Eye (tissue), 1 donor: ENCODE measurements around the gene DPY19L3.
A peak's percentile ranks its signal among the peaks of the same experiment; 100 is the strongest.
"Not testable (repeated sequence)": the region's sequence is repeated elsewhere in the genome, so short reads cannot be mapped to it uniquely, and the experiment has no call there.

Experiments
- DNase-seq: peaks from one replicate; pipeline ENCODE4 v3.0.0-alpha.2; 2015

DPY19L3 gene

GRCh38 chr19:32450217-32450616 lies 44.6 kb downstream of the DPY19L3 start:
- no peak for DNase-seq

- DNase-seq = no peak
These were observed 48.2 kb downstream of the DPY19L3 start for GRCh38 chr19:32453736-32454135.

- no peak for DNase-seq
These were observed 50.8 kb downstream of the DPY19L3 start for GRCh38 chr19:32456406-32456805.

- DNase-seq = no peak
These were observed 52.1 kb downstream of the DPY19L3 start for GRCh38 chr19:32457571-32458158.

- no peak for DNase-seq
These were observed 53.0 kb downstream of the DPY19L3 start for GRCh38 chr19:32458500-32459123.

GRCh38 chr19:32459204-32459865 lies 53.8 kb downstream of the DPY19L3 start:
- peak; percentile 42 for DNase-seq

- no peak for DNase-seq
These were observed 54.9 kb downstream of the DPY19L3 start for GRCh38 chr19:32460476-32460875.

- peak; percentile 22 for DNase-seq
These were observed 58.7 kb downstream of the DPY19L3 start for GRCh38 chr19:32464279-32464678.

- DNase-seq = no peak
These were observed 59.6 kb downstream of the DPY19L3 start for GRCh38 chr19:32465176-32465575.

GRCh38 chr19:32469795-32470194 lies 64.2 kb downstream of the DPY19L3 start:
- peak; percentile 54 for DNase-seq

- DNase-seq = peak; percentile 22
These were observed 65.5 kb downstream of the DPY19L3 start for GRCh38 chr19:32471095-32471494.

GRCh38 chr19:32471811-32472210 lies 66.2 kb downstream of the DPY19L3 start:
- peak; percentile 20 for DNase-seq

- DNase-seq = no peak
These were observed 69.8 kb downstream of the DPY19L3 start for GRCh38 chr19:32475141-32476031.

GRCh38 chr19:32476032-32476350 lies 70.4 kb downstream of the DPY19L3 start:
- no peak for DNase-seq

GRCh38 chr19:32480321-32480720 lies 74.8 kb downstream of the DPY19L3 start:
- DNase-seq = no peak

- no peak for DNase-seq
These were observed 78.0 kb downstream of the DPY19L3 start for GRCh38 chr19:32483574-32483973.

GRCh38 chr19:32489971-32490370 lies 84.4 kb downstream of the DPY19L3 start:
- DNase-seq = no peak

- DNase-seq = no peak
These were observed 91.8 kb downstream of the DPY19L3 start for GRCh38 chr19:32497391-32497790.

GRCh38 chr19:32498648-32499200 lies 93.2 kb downstream of the DPY19L3 start:
- no peak for DNase-seq

GRCh38 chr19:32512498-32512897 lies 106.9 kb downstream of the DPY19L3 start:
- not testable (repeated sequence) for DNase-seq

GRCh38 chr19:32519023-32519422 lies 113.5 kb downstream of the DPY19L3 start:
- DNase-seq = no peak

- DNase-seq = no peak
These were observed 117.4 kb downstream of the DPY19L3 start for GRCh38 chr19:32522967-32523366.

- DNase-seq = no peak
These were observed 121.3 kb downstream of the DPY19L3 start for GRCh38 chr19:32526895-32527294.
